Parathyroid adenoma (tissue), 2 donors: Measurements from ENCODE around the gene TOP3B.

Experiments
- H2AFZ ChIP-seq: fragments of 300-600 bp; sonication (generic); one replicate; pipeline ENCODE4 v1.7.0; 2017; ENCODE audit warnings: antibody characterized with exemption, mild to moderate bottlenecking
- H3K27ac ChIP-seq: fragments of 300-600 bp; sonication (generic); one replicate; pipeline ENCODE4 v1.7.0; 2017
- H3K27me3 ChIP-seq: fragments of 300-600 bp; sonication (generic); one replicate; pipeline ENCODE4 v1.7.0; 2017; ENCODE audit warnings: low read length; ENCODE audit not compliant: control insufficient read depth, insufficient read depth
- H3K36me3 ChIP-seq: fragments of 300-600 bp; sonication (generic); one replicate; pipeline ENCODE4 v1.7.0; 2017; ENCODE audit warnings: low read length; ENCODE audit not compliant: control insufficient read depth, insufficient read depth
- H3K4me1 ChIP-seq: fragments of 300-600 bp; sonication (generic); one replicate; pipeline ENCODE4 v1.7.0; 2017; ENCODE audit warnings: control low read depth
- H3K4me2 ChIP-seq: fragments of 300-600 bp; sonication (generic); one replicate; pipeline ENCODE4 v1.7.0; 2017; ENCODE audit warnings: low read length
- H3K4me3 ChIP-seq: fragments of 300-600 bp; sonication (generic); one replicate; pipeline ENCODE4 v1.7.0; 2017; ENCODE audit warnings: low read depth, low read length
- H3K79me2 ChIP-seq: fragments of 300-600 bp; sonication (generic); one replicate; pipeline ENCODE4 v1.7.0; 2017; ENCODE audit warnings: control low read depth
- H3K9ac ChIP-seq: fragments of 300-600 bp; sonication (generic); one replicate; pipeline ENCODE4 v1.7.0; 2017; ENCODE audit warnings: mild to moderate bottlenecking
- H3K9me3 ChIP-seq: fragments of 300-600 bp; sonication (generic); one replicate; pipeline ENCODE4 v1.7.0; 2017; ENCODE audit warnings: low read length; ENCODE audit not compliant: control insufficient read depth
- TF ChIP-seq, protein P1 (sequence below): fragments of 300-600 bp; sonication (generic); IDR thresholded peaks from one replicate; pipeline ENCODE4 v1.7.0; 2017; ENCODE audit warnings: antibody characterized with exemption, mild to moderate bottlenecking
- donor health status: primary hyperparathyroidism.

The TOP3B gene

DNA sequence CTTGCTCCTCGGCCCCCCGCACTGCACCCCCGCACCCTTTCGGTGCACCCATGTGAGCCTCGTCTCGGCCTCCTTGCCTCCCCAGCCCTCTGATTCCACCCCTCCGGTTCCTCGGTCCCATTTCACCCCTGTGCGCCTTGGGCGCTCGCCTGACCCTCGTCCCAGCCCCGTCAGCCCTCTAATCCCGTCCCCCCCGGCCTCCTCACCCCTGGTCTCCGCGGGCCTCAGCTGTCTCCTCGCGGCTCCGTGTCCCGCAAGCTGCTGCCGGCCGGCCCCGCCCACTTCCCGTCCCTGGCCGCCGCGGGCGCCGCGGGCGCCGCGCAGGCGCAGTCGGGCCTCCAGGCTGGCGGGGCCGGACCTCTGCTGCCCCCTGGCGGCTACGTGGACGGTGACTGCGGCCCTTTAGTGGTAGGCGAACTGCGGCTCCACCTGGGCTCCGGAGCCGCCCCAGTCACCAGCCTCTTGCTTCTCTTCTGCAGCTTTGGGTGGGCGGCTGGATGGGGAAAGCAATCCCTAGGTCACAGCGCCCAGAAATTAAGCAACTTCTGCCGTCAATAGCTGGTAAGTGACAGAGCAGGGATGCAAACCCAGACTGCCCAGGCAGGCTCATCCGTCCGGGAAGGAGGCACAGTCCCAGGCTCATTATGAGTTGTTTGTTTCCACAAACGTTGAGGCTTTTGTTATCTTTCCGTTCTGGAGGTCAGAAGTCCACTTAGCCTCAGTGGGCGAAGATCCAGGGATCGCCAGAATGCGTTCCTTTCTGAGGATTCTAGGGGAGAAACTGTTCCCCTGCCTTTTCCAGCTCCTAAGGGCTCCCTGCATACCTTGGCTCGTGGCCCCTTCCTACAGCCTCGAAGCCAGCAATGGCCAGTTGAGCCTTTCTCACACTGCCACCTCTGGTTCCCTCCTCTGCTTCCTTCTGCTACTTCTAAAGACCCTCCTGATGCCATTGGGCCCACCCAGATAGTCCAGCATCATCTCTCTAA is 29.7 kb downstream of the TOP3B start, which contains the start of gene PPM1F:
TSS of gene PPM1F (minus strand) at position 263 of the 986 bp plus-strand sequence. CDS start 6,800 bp downstream, outside the sequence.
- TF ChIP-seq, protein P1, sequence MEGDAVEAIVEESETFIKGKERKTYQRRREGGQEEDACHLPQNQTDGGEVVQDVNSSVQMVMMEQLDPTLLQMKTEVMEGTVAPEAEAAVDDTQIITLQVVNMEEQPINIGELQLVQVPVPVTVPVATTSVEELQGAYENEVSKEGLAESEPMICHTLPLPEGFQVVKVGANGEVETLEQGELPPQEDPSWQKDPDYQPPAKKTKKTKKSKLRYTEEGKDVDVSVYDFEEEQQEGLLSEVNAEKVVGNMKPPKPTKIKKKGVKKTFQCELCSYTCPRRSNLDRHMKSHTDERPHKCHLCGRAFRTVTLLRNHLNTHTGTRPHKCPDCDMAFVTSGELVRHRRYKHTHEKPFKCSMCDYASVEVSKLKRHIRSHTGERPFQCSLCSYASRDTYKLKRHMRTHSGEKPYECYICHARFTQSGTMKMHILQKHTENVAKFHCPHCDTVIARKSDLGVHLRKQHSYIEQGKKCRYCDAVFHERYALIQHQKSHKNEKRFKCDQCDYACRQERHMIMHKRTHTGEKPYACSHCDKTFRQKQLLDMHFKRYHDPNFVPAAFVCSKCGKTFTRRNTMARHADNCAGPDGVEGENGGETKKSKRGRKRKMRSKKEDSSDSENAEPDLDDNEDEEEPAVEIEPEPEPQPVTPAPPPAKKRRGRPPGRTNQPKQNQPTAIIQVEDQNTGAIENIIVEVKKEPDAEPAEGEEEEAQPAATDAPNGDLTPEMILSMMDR = peak; percentile 57
- peaks cover 2% of the 10 kb centered on the region for H3K79me2 ChIP-seq
- H2AFZ ChIP-seq = peak within 1 kb of the TSS; percentile 75
- no peak within 1 kb of the TSS for H3K9ac ChIP-seq
- no peaks in the 10 kb centered on the region for H3K27me3 ChIP-seq
- no peaks in the 10 kb centered on the region for H3K36me3 ChIP-seq
- peak within 1 kb of the TSS; percentile 68 for H3K4me3 ChIP-seq
- no peaks in the 10 kb centered on the region for H3K9me3 ChIP-seq
- peaks cover 2% of the 10 kb centered on the region for H3K4me1 ChIP-seq
- H3K4me2 ChIP-seq = peak within 1 kb of the TSS; percentile 94
- H3K27ac ChIP-seq = peak within 1 kb of the TSS; percentile 36

DNA sequence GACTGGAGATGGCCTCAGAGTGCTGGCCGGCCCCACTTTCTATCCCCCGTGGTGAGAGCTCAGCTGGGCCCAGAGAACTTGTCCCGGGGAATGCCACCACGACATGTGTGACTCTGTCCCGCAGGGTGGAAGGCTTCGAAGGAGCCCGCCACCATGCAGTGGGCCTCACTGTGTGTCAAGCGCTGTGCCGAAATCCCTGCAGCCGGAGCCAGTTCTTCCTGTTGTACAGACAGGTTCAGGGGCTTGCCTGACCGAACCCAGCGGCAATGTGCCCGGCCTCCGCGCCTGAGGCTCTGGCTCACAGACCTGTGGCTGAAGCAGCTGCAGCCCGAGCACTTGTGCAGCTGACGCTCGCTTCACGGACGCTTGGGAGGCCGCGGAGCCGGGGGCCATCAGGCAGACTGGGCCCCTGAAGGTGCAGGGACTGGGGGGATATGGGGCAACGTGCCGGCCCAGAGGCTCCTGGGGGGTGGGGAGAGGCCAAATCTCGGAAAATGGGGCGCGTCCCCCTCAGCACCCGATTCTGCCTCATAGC is 30.6 kb downstream of the TOP3B start:
- peak overlapping the region; percentile 94 for H3K4me2 ChIP-seq
- H3K9me3 ChIP-seq = no peaks in the 10 kb centered on the region
- H3K9ac ChIP-seq = no peak overlapping the region
- peaks cover 2% of the 10 kb centered on the region for H3K4me1 ChIP-seq
- no peaks in the 10 kb centered on the region for H3K27me3 ChIP-seq
- no peaks in the 10 kb centered on the region for H3K36me3 ChIP-seq
- no peak overlapping the region for H3K27ac ChIP-seq
- peaks cover 2% of the 10 kb centered on the region for H3K79me2 ChIP-seq
- TF ChIP-seq, protein P1 = no peak
- peak overlapping the region; percentile 68 for H3K4me3 ChIP-seq
- H2AFZ ChIP-seq = peak overlapping the region; percentile 17

DNA sequence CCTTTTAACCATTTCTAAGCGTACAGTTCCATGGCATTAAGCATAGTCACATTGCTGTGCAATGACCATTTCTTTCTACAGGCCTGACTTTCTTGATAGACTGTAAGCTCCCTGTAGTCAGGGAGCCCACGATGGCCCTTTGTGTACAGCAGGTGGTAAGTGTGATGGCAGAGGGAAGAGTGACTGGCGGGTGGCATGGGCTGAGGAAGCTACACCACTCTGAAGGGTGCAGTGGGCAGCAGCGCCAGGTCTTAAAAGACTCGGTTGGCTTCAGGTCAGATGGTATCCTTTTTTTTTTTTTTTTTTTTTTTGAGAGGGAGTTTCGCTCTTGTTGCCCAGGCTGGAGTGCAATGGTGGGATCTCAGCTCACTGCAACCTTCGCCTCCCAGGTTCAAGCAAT is 31.5 kb downstream of the TOP3B start:
- Histone ChIP-seq H3K4me2 (no peak overlapping the region), H3K9ac (no peak overlapping the region), H3K79me2 (peaks cover 2% of the 10 kb centered on the region), H3K4me1 (peaks cover 2% of the 10 kb centered on the region), H3K9me3 (no peaks in the 10 kb centered on the region), H2AFZ (no peak overlapping the region), H3K36me3 (no peaks in the 10 kb centered on the region), H3K27ac (no peak overlapping the region), H3K4me3 (no peak overlapping the region), H3K27me3 (no peaks in the 10 kb centered on the region)
- TF ChIP-seq, protein P1 = no peak

DNA sequence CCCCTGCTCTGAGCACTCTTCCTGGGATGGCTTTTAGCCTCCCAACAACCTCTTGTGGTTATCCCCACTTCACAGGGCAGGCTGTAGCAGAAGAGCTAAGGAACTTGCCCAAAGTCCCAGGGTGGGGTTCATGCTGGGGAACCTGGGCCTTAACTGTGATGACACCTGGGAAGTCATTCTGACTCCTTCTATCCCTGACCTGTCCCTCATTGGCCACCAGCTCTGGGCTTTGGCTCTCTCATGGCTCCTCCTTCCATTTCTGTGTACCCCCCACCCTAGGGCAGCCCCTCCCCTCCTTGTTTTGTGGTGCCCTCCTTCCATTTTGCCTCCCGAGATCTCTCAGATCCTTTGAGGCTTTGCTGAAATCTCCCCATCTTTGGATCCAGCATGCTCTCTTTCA is 32.6 kb downstream of the TOP3B start:
- H2AFZ ChIP-seq = no peak overlapping the region
- H3K9me3 ChIP-seq = no peaks in the 10 kb centered on the region
- H3K27ac ChIP-seq = peak overlapping the region; percentile 32
- H3K27me3 ChIP-seq = no peaks in the 10 kb centered on the region
- no peaks in the 10 kb centered on the region for H3K36me3 ChIP-seq
- peaks cover 2% of the 10 kb centered on the region for H3K4me1 ChIP-seq
- H3K79me2 ChIP-seq = peaks cover 2% of the 10 kb centered on the region
- H3K9ac ChIP-seq = no peak overlapping the region
- no peak overlapping the region for H3K4me3 ChIP-seq
- no peak overlapping the region for H3K4me2 ChIP-seq
- TF ChIP-seq, protein P1 = no peak
